ENCODE measurements around the gene TOM1L2. TPM values are rescaled to one million over a fixed set of nuclear protein-coding genes. Genes with fewer than 3 reads are reported as not detected.
A peak's percentile ranks its signal among the peaks of the same experiment; 100 is the strongest.

Gene TOM1L2
- total and polyA plus RNA-seq, 5 donors: 176 to 248 (median 213) TPM

GRCh38 chr17:17873450-17873991, 98.7 kb downstream of the TOM1L2 start:
- ATAC-seq (no peak), DNase-seq (peak in 2 of 3 donors; percentile 59 to 74)
- intact Hi-C loops (cut with DNase I): loop anchor here in 1 of 4 donors (10.0 kb wide), 1 partner anchor 189 kb away; the partner anchor contains the start of gene RAI1
- Histone ChIP-seq H3K4me1 (ENCODE audit: control insufficient read depth, insufficient read depth, low read length) (peaks cover 29% of the 10 kb centered on the region), H3K4me3 (ENCODE audit: low read length) (no peak overlapping the region), H3K9me3 (ENCODE audit: control insufficient read depth, low read length) (no peaks in the 10 kb centered on the region), H3K27me3 (ENCODE audit: control insufficient read depth, insufficient read depth) (no peaks in the 10 kb centered on the region), H3K27ac (ENCODE audit: low read length) (no peak overlapping the region)
- WGBS: 66% methylated on average over 8 of the region's 8 CpGs

- WGBS: 57% methylated on average over 9 of the region's 9 CpGs
- no peaks in the 10 kb centered on the region for H3K9me3 ChIP-seq (ENCODE audit: control insufficient read depth, low read length)
- no peak overlapping the region for H3K4me3 ChIP-seq (ENCODE audit: low read length)
- intact Hi-C loops (cut with DNase I): loop anchor here in 1 of 4 donors (10.0 kb wide), 1 partner anchor 188 kb away; the partner anchor contains the start of gene RAI1
- H3K27me3 ChIP-seq (ENCODE audit: control insufficient read depth, insufficient read depth): no peaks in the 10 kb centered on the region
- peaks cover 23% of the 10 kb centered on the region for H3K4me1 ChIP-seq (ENCODE audit: control insufficient read depth, insufficient read depth, low read length)
- no peak overlapping the region for H3K27ac ChIP-seq (ENCODE audit: low read length)
- DNase-seq: peak in 2 of 3 donors; percentile 64 to 67
- ATAC-seq: no peak
Observed at GRCh38 chr17:17872547-17873345, 99.5 kb downstream of the TOM1L2 start.

- intact Hi-C loops (cut with DNase I): loop anchor here in 1 of 4 donors (10.0 kb wide), 1 partner anchor 187 kb away; the partner anchor contains the start of gene RAI1
- no peak overlapping the region for H3K4me3 ChIP-seq (ENCODE audit: low read length)
- H3K4me1 ChIP-seq (ENCODE audit: control insufficient read depth, insufficient read depth, low read length): peaks cover 19% of the 10 kb centered on the region
- H3K9me3 ChIP-seq (ENCODE audit: control insufficient read depth, low read length): no peaks in the 10 kb centered on the region
- ATAC-seq: no peak
- 69% methylated on average over 3 of the region's 3 CpGs for WGBS
- H3K27me3 ChIP-seq (ENCODE audit: control insufficient read depth, insufficient read depth): no peaks in the 10 kb centered on the region
- H3K27ac ChIP-seq (ENCODE audit: low read length): no peak overlapping the region
- DNase-seq: peak in 1 of 3 donors; percentile 11
Observed at GRCh38 chr17:17871913-17872312, 100.3 kb downstream of the TOM1L2 start.

- no peak overlapping the region for H3K27ac ChIP-seq (ENCODE audit: low read length)
- DNase-seq: peak in 2 of 3 donors; percentile 28 to 59
- H3K9me3 ChIP-seq (ENCODE audit: control insufficient read depth, low read length): no peaks in the 10 kb centered on the region
- WGBS: 63% methylated on average over 6 of the region's 6 CpGs
- intact Hi-C loops (cut with DNase I): loop anchor here in 1 of 4 donors (10.0 kb wide), 1 partner anchor 185 kb away; the partner anchor contains the start of gene RAI1
- H3K27me3 ChIP-seq (ENCODE audit: control insufficient read depth, insufficient read depth): no peaks in the 10 kb centered on the region
- H3K4me3 ChIP-seq (ENCODE audit: low read length): no peak overlapping the region
- ATAC-seq: no peak
- peaks cover 10% of the 10 kb centered on the region for H3K4me1 ChIP-seq (ENCODE audit: control insufficient read depth, insufficient read depth, low read length)
Observed at GRCh38 chr17:17870247-17870646, 102.0 kb downstream of the TOM1L2 start.

- Histone ChIP-seq H3K4me3 (ENCODE audit: low read length) (no peak overlapping the region), H3K4me1 (ENCODE audit: control insufficient read depth, insufficient read depth, low read length) (peaks cover 8% of the 10 kb centered on the region), H3K27me3 (ENCODE audit: control insufficient read depth, insufficient read depth) (no peaks in the 10 kb centered on the region), H3K27ac (ENCODE audit: low read length) (peak overlapping the region; percentile 32), H3K9me3 (ENCODE audit: control insufficient read depth, low read length) (no peaks in the 10 kb centered on the region)
- intact Hi-C loops (cut with DNase I): no loop called here
- DNase-seq (peak; percentile 55 to 76 (median 74)), ATAC-seq (peak; percentile 77 to 91)
- 24% methylated on average over 18 of the region's 18 CpGs for WGBS
Observed at GRCh38 chr17:17868641-17869522, 103.3 kb downstream of the TOM1L2 start.

- peak in 2 of 3 donors; percentile 3 to 21 for DNase-seq
- ATAC-seq: no peak
- Histone ChIP-seq H3K27me3 (ENCODE audit: control insufficient read depth, insufficient read depth) (no peaks in the 10 kb centered on the region), H3K4me1 (ENCODE audit: control insufficient read depth, insufficient read depth, low read length) (peaks cover 8% of the 10 kb centered on the region), H3K27ac (ENCODE audit: low read length) (no peak overlapping the region), H3K4me3 (ENCODE audit: low read length) (no peak overlapping the region), H3K9me3 (ENCODE audit: control insufficient read depth, low read length) (no peaks in the 10 kb centered on the region)
- 93% methylated on average over 4 of the region's 4 CpGs for WGBS
- intact Hi-C loops (cut with DNase I): no loop called here
Observed at GRCh38 chr17:17866897-17867296, 105.3 kb downstream of the TOM1L2 start.

GRCh38 chr17:17866425-17866824, 105.8 kb downstream of the TOM1L2 start:
- Histone ChIP-seq H3K27ac (ENCODE audit: low read length) (no peak overlapping the region), H3K9me3 (ENCODE audit: control insufficient read depth, low read length) (no peaks in the 10 kb centered on the region), H3K4me1 (ENCODE audit: control insufficient read depth, insufficient read depth, low read length) (peaks cover 8% of the 10 kb centered on the region), H3K4me3 (ENCODE audit: low read length) (no peak overlapping the region), H3K27me3 (ENCODE audit: control insufficient read depth, insufficient read depth) (no peaks in the 10 kb centered on the region)
- intact Hi-C loops (cut with DNase I): no loop called here
- DNase-seq (peak in 2 of 3 donors; percentile 3 to 4), ATAC-seq (no peak)
- 80% methylated on average over 3 of the region's 3 CpGs for WGBS

- no peaks in the 10 kb centered on the region for H3K9me3 ChIP-seq (ENCODE audit: control insufficient read depth, low read length)
- intact Hi-C loops (cut with DNase I): no loop called here
- ATAC-seq: no peak
- WGBS: 96% methylated on average over 1 of the region's 1 CpG
- H3K27me3 ChIP-seq (ENCODE audit: control insufficient read depth, insufficient read depth): no peaks in the 10 kb centered on the region
- no peak overlapping the region for H3K27ac ChIP-seq (ENCODE audit: low read length)
- H3K4me1 ChIP-seq (ENCODE audit: control insufficient read depth, insufficient read depth, low read length): peaks cover 5% of the 10 kb centered on the region
- no peak overlapping the region for H3K4me3 ChIP-seq (ENCODE audit: low read length)
- no peak for DNase-seq
Observed at GRCh38 chr17:17865035-17865434, 107.2 kb downstream of the TOM1L2 start.

- no peaks in the 10 kb centered on the region for H3K27me3 ChIP-seq (ENCODE audit: control insufficient read depth, insufficient read depth)
- H3K4me3 ChIP-seq (ENCODE audit: low read length): no peak overlapping the region
- ATAC-seq (no peak), DNase-seq (peak in 1 of 3 donors; percentile 30)
- intact Hi-C loops (cut with DNase I): no loop called here
- no peaks in the 10 kb centered on the region for H3K4me1 ChIP-seq (ENCODE audit: control insufficient read depth, insufficient read depth, low read length)
- H3K9me3 ChIP-seq (ENCODE audit: control insufficient read depth, low read length): no peaks in the 10 kb centered on the region
- whole genome bisulfite sequencing: 81% methylated on average over 5 of the region's 5 CpGs
- H3K27ac ChIP-seq (ENCODE audit: low read length): no peak overlapping the region
Observed at GRCh38 chr17:17860766-17861107, 111.5 kb downstream of the TOM1L2 start.

GRCh38 chr17:17859909-17860765, 112.1 kb downstream of the TOM1L2 start:
- DNase-seq: peak; percentile 63 to 85 (median 82)
- 33% methylated on average over 9 of the region's 9 CpGs for WGBS
- H3K4me3 ChIP-seq (ENCODE audit: low read length): no peak overlapping the region
- H3K9me3 ChIP-seq (ENCODE audit: control insufficient read depth, low read length): no peaks in the 10 kb centered on the region
- H3K27me3 ChIP-seq (ENCODE audit: control insufficient read depth, insufficient read depth): no peaks in the 10 kb centered on the region
- peak overlapping the region; percentile 31 for H3K27ac ChIP-seq (ENCODE audit: low read length)
- peaks cover 3% of the 10 kb centered on the region for H3K4me1 ChIP-seq (ENCODE audit: control insufficient read depth, insufficient read depth, low read length)
- intact Hi-C loops (cut with DNase I): loop anchor here in 3 of 4 donors (5.0 kb wide), 2 partner anchors 48 to 178 kb away; partner anchors contain the start of gene RAI1 (in 1 of the 3)
- peak; percentile 90 to 91 for ATAC-seq
